Measurements from ENCODE around the gene ABCA1.

- no peak for TF ChIP-seq CTCF (IDR thresholded peaks at IDR 0.05; ENCODE audit: low read length)
- TF ChIP-seq EZH2 (IDR thresholded peaks at IDR 0.05; ENCODE audit: borderline replicate concordance, low read length), result no peak
These were observed 132.9 kb downstream of the ABCA1 start for GRCh38 chr9:104795082-104795481.
